Duodenal mucosa (tissue), 2 donors: Measurements from ENCODE around the gene FARP1.
"Not testable (repeated sequence)": the region's sequence is repeated elsewhere in the genome, so short reads cannot be mapped to it uniquely, and the experiment has no call there.

Experiments used
- H3K27ac ChIP-seq: one replicate; pipeline ENCODE4 v1.7.0; 2013; ENCODE audit warnings: low read depth, low read length
- H3K27me3 ChIP-seq, 2 donors: one replicate each; pipeline ENCODE4 v1.7.0; 2013; ENCODE audit warnings: low read length in 2 of 2, control low read depth in 1 of 2; ENCODE audit not compliant: insufficient read depth in 2 of 2, control insufficient read depth in 1 of 2
- H3K36me3 ChIP-seq, 2 donors: one replicate each; pipeline ENCODE4 v1.7.0; 2013; ENCODE audit warnings: low read length in 2 of 2, control low read depth in 1 of 2; ENCODE audit not compliant: insufficient read depth in 2 of 2, control insufficient read depth in 1 of 2
- H3K4me1 ChIP-seq, 2 donors: one replicate each; pipeline ENCODE4 v1.7.0; 2013; ENCODE audit warnings: low read length in 2 of 2, control low read depth in 1 of 2; ENCODE audit not compliant: insufficient read depth in 2 of 2, control insufficient read depth in 1 of 2
- H3K4me3 ChIP-seq, 2 donors: one replicate each; pipeline ENCODE4 v1.7.0; 2013; ENCODE audit warnings: low read length in 2 of 2, low read depth in 1 of 2
- H3K9ac ChIP-seq, 2 donors: one replicate each; pipeline ENCODE4 v1.7.0; 2013; ENCODE audit warnings: low read length in 2 of 2, low read depth in 1 of 2
- H3K9me3 ChIP-seq, 2 donors: one replicate each; pipeline ENCODE4 v1.7.0; 2013; ENCODE audit warnings: low read length in 2 of 2, control low read depth in 1 of 2; ENCODE audit not compliant: control insufficient read depth in 1 of 2

FARP1 gene

DNA sequence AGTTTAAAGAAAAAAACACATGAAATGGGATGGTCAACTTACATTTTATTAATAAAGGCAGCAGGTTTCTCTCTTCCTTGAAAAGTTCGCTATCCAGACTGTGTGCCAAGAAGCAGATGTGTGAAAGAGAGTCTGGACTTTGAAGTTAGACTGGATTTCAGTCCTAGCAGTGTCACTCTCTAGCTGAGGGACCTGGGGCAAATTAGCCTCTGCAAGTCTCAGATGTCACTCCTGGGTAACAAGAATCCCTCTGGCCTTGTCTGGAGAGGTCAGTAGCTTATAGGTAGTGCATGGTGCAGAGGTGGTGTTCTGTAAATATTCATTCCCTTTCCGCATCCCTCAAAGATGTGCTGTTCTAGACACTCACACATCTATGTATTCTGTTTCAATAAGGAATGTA, 221.8 kb downstream of the FARP1 start:
- no peaks in the 10 kb centered on the region for H3K4me1 ChIP-seq

DNA sequence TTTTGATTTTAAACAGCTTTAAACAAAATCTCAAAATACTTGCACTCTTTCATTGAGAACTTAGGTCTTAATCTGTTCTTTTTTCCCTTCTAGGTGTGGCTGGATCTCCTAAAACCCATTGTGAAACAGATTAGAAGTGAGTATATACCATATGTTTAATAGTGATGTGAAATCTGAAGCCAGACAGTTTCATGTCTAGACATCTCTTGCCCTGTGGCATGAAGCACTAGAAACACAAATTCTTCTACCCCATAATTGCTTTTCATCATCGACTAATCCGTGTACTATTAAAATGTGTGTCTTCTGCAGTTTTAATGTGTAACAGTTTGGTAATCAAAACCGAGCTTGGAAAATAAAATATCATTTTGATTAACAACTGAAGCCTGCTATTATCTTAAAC, 222.4 kb downstream of the FARP1 start:
- H3K27me3 ChIP-seq = no peaks in the 10 kb centered on the region
- H3K9ac ChIP-seq = no peak overlapping the region
- no peak overlapping the region for H3K4me3 ChIP-seq
- no peak overlapping the region for H3K27ac ChIP-seq
- no peaks in the 10 kb centered on the region for H3K36me3 ChIP-seq
- no peaks in the 10 kb centered on the region for H3K4me1 ChIP-seq
- H3K9me3 ChIP-seq = no peaks in the 10 kb centered on the region

More for the DNA sequence above, 221.8 kb downstream of the FARP1 start:
- no peaks in the 10 kb centered on the region for H3K9me3 ChIP-seq
- no peak overlapping the region for H3K4me3 ChIP-seq
- no peaks in the 10 kb centered on the region for H3K27me3 ChIP-seq
- no peak overlapping the region for H3K27ac ChIP-seq
- H3K36me3 ChIP-seq = no peaks in the 10 kb centered on the region
- no peak overlapping the region for H3K9ac ChIP-seq

DNA sequence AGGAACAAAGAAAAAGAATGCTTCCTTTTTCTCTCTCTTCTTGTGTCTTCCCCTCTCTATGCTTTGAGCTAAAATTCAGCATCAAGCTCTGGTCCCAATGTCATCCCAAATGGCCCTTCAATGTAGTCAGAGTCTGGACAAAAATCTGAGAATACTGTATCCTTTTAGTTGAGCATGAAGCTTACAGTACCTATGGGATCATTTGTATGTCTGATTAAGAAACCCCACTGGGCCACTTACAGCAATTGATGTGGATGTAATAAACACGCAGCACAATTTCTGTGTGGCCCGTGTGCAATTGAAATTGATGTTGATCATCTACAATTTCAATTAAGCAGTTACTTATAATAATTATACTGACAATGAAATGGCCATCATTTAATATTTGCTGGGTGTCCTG, 223.1 kb downstream of the FARP1 start:
- Histone ChIP-seq H3K4me1 (no peaks in the 10 kb centered on the region), H3K27me3 (no peaks in the 10 kb centered on the region), H3K4me3 (no peak overlapping the region), H3K9me3 (no peaks in the 10 kb centered on the region), H3K27ac (no peak overlapping the region), H3K36me3 (no peaks in the 10 kb centered on the region), H3K9ac (no peak overlapping the region)

DNA sequence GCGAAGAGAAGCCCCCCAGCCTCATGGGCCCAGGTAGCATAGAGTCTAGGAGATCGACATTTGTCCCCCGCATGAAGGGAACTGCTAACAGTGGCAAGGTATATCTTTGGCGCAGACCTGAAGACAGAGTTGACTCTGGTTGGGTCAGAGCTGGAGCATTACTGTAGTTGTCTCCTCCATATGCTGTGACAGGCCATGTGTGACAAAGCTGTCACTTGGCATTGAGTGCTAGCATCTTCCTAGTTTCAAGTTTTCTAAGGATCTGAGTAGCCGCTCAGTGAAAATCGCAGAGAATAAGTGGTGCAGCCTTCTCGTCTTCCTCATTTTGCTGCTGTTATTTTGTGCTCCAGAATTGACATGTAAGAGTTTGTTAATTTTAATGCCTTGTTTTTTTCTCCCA, 223.5 kb downstream of the FARP1 start:
- no peak overlapping the region for H3K27ac ChIP-seq
- H3K4me1 ChIP-seq = no peaks in the 10 kb centered on the region
- no peak overlapping the region for H3K4me3 ChIP-seq
- no peaks in the 10 kb centered on the region for H3K9me3 ChIP-seq
- no peak overlapping the region for H3K9ac ChIP-seq
- no peaks in the 10 kb centered on the region for H3K27me3 ChIP-seq
- H3K36me3 ChIP-seq = no peaks in the 10 kb centered on the region

DNA sequence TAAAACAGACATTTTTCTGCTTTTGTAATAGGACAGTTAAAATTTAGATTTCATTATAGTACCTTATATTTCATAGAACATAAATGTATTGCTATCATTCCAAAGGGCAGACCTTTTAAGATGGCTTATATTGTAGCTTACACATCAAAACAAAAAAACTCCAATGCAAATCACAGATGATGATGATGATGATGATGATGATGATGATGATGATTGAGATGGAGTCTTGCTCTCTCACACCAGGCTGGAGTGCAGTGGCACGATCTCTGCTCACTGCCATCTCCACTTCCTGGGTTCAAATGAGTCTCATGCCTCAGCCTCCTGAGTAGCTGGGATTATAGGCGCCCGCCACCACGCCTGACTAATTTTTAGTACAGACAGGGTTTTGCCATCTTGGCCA, 224.1 kb downstream of the FARP1 start:
- no peak overlapping the region for H3K27ac ChIP-seq
- H3K4me3 ChIP-seq = no peak overlapping the region
- H3K27me3 ChIP-seq = no peaks in the 10 kb centered on the region
- no peaks in the 10 kb centered on the region for H3K36me3 ChIP-seq
- no peaks in the 10 kb centered on the region for H3K4me1 ChIP-seq
- H3K9me3 ChIP-seq = no peaks in the 10 kb centered on the region
- no peak overlapping the region for H3K9ac ChIP-seq

DNA sequence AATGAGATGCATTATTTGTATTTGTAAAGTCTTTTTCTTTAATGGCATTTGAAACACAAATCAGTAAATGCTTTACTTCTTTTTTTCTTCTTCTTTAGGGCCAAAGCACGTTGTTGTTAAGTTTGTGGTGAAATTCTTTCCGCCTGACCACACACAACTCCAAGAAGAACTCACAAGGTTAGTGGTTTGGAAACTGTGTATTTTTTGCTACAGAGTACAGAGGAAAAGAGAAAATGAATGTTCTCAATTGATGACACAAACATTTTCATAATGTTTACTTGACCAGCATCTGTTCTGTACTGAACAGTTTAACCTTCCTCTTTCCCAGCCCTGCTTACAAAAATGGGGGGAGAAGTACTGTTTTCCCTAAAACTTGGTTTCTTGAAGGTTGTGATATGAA, 225.1 kb downstream of the FARP1 start:
- H3K9ac ChIP-seq = no peak overlapping the region
- no peaks in the 10 kb centered on the region for H3K36me3 ChIP-seq
- H3K27me3 ChIP-seq = no peaks in the 10 kb centered on the region
- H3K4me3 ChIP-seq = no peak overlapping the region
- no peaks in the 10 kb centered on the region for H3K4me1 ChIP-seq
- H3K27ac ChIP-seq = no peak overlapping the region
- H3K9me3 ChIP-seq = no peaks in the 10 kb centered on the region

- not testable (repeated sequence) for H3K9ac ChIP-seq, H3K27ac ChIP-seq, H3K36me3 ChIP-seq, H3K4me3 ChIP-seq, H3K27me3 ChIP-seq, H3K9me3 ChIP-seq, H3K4me1 ChIP-seq
Measured at GRCh38 chr13:98369520-98369919, 226.6 kb downstream of the FARP1 start.

- no peaks in the 10 kb centered on the region for H3K36me3 ChIP-seq
- H3K27me3 ChIP-seq = no peaks in the 10 kb centered on the region
- H3K27ac ChIP-seq = peak overlapping the region; percentile 1
- H3K9ac ChIP-seq = no peak overlapping the region
- H3K4me1 ChIP-seq = no peaks in the 10 kb centered on the region
- H3K9me3 ChIP-seq = peaks cover 0 to 5% of the 10 kb centered on the region in 2 donors
- H3K4me3 ChIP-seq = no peak overlapping the region
Measured at GRCh38 chr13:98370261-98370660, 227.4 kb downstream of the FARP1 start.

DNA sequence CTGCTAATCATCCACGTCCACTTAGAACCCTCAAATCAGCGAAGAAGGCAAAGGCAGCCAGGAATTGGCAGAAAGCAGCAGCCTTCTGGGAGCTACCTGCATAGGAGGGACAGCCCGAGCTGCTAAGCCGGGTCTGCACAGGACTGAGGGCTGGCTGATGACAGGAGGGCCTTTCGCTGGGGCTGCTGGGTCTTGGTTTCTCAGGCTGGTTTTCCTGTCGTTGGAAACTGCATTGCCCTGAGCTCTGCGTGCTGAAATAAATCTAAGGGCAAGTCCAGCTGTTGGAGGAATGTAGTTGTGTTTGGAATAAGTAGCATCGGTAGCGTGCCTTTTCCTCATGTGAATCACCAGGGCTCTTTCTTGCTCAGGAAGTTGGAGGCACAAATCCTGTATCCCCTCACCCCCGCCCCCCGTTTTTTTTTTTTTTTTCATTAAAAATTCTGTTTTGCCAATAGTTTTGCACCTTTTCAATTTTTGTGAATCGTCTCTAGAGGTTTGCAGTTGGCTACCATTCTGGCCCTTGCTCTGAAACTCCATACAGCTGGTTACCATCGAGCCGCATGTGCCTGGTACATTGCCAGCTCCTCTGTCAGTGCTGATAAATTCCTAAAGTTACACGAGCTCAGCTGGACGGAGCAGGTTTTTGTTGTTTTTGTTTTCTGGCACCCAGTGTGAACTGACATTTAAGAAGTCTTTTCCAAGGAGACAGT, 228.1 kb downstream of the FARP1 start:
- Histone ChIP-seq H3K4me3 (no peak overlapping the region), H3K27me3 (no peaks in the 10 kb centered on the region), H3K36me3 (no peaks in the 10 kb centered on the region), H3K4me1 (no peaks in the 10 kb centered on the region), H3K27ac (peak overlapping the region; percentile 1), H3K9ac (no peak overlapping the region), H3K9me3 (peaks cover 0 to 5% of the 10 kb centered on the region in 2 donors)

DNA sequence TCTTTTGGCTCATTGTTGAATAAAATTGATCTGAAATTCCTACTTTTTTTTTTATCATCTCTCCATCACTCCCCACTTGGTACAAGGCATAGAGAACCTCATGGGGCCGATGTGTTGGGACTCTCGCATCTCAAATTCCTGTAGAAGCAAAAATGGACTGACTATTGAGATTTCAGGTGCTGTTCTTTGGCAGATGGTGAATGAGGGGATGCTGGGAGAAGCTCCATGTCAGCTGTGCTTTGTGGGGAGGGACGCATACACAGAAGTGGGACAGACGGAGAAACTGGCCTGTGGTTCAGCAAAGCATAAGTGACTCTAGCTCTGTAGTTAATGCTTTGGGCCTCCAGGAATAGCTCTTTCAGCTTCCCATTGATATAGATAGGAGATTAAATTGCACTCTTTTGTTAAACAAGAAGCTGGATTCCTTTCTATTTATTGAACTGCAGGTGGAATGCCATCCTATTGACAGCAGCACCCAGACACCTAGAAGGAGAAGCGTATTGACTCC, 228.7 kb downstream of the FARP1 start:
- no peak overlapping the region for H3K9ac ChIP-seq
- H3K4me1 ChIP-seq = no peaks in the 10 kb centered on the region
- no peak overlapping the region for H3K27ac ChIP-seq
- no peak overlapping the region for H3K4me3 ChIP-seq
- H3K36me3 ChIP-seq = no peaks in the 10 kb centered on the region
- peaks cover 0 to 5% of the 10 kb centered on the region in 2 donors for H3K9me3 ChIP-seq
- H3K27me3 ChIP-seq = no peaks in the 10 kb centered on the region
